SK-N-SH (cell line): ENCODE data around the gene CCDC71. TPM values are rescaled to one million over a fixed set of nuclear protein-coding genes. Genes with fewer than 3 reads are reported as not detected.
A peak's percentile ranks its signal among the peaks of the same experiment; 100 is the strongest.

Experiments
- CTCF ChIA-PET: fragments of 300-600, 350-600 bp; formaldehyde crosslinking; extraction: SDS; loops from one replicate; lab custom pipeline; 2021; lab: Yijun Ruan, JAX
- POLR2A ChIA-PET: fragments of 350-600 bp; sonication (Branson Sonifier 250); formaldehyde crosslinking; extraction: SDS; loops from one replicate; lab custom pipeline; 2020; ENCODE audit warnings: antibody characterized with exemption, inconsistent platforms; lab: Yijun Ruan, JAX
- DNase-seq: peaks from one replicate; pipeline ENCODE4 v3.0.0; 2012
- H2AFZ ChIP-seq: fragments of 200-600 bp; sonication (generic); 2 replicates; pipeline ENCODE4 v1.8.1; 2016; ENCODE audit warnings: antibody characterized with exemption, mild to moderate bottlenecking, low read depth
- H3F3A ChIP-seq: fragments of 200-600 bp; sonication (generic); replicated peaks from 2 replicates; pipeline ENCODE3; 2016; ENCODE audit warnings: antibody characterized with exemption, mild to moderate bottlenecking; ENCODE audit not compliant: insufficient read depth
- H3K27ac ChIP-seq, 2 experiments: fragments of 200-500 bp in 1 of 2; fragments of 200-600 bp in 1 of 2; sonication (Bioruptor generic) in 1 of 2; sonication (generic), shearing (Covaris generic) in 1 of 2; 2 replicates each; pipeline versions ENCODE4 v1.5.1 to v1.6.1; 2014 to 2016; ENCODE audit warnings: low read depth in 2 of 2, inconsistent platforms in 1 of 2, low read length in 1 of 2, mild to moderate bottlenecking in 1 of 2, mixed read lengths in 1 of 2
- H3K27me3 ChIP-seq: fragments of 200-600 bp; sonication (generic), shearing (Covaris generic); 2 replicates; pipeline ENCODE4 v1.6.1; 2016; ENCODE audit warnings: mixed run types; ENCODE audit not compliant: insufficient read depth
- H3K36me3 ChIP-seq, 2 experiments: fragments of 200-500 bp in 1 of 2; fragments of 200-600 bp in 1 of 2; sonication (Bioruptor generic) in 1 of 2; sonication (generic) in 1 of 2; replicated peaks in 1 of 2; 2 replicates each; pipeline versions ENCODE3 to v1.5.1; 2014 to 2016; ENCODE audit warnings: low read length in 1 of 2, mild to moderate bottlenecking in 1 of 2; ENCODE audit not compliant: insufficient read depth in 2 of 2, control insufficient read depth in 1 of 2
- H3K4me1 ChIP-seq, 2 experiments: fragments of 200-500 bp in 1 of 2; fragments of 200-600 bp in 1 of 2; sonication (Bioruptor generic) in 1 of 2; sonication (generic), shearing (Covaris generic) in 1 of 2; 2 replicates each; pipeline versions ENCODE4 v1.5.1 to v1.6.1; 2014 to 2016; ENCODE audit warnings: low read depth in 1 of 2, low read length in 1 of 2, mixed run types in 1 of 2; ENCODE audit not compliant: insufficient read depth in 2 of 2, control insufficient read depth in 1 of 2
- H3K4me2 ChIP-seq: fragments of 200-600 bp; sonication (generic), shearing (Covaris generic); 2 replicates; pipeline ENCODE4 v1.6.1; 2017; ENCODE audit warnings: mixed run types
- H3K4me3 ChIP-seq, 2 experiments: fragments of 200-500 bp in 1 of 2; fragments of 200-600 bp in 1 of 2; sonication (Bioruptor generic) in 1 of 2; sonication (generic), shearing (Covaris generic) in 1 of 2; 2 replicates each; pipeline versions ENCODE4 v1.5.1 to v1.8.1; 2014 to 2016; ENCODE audit warnings: low read depth in 2 of 2, inconsistent platforms in 1 of 2, low read length in 1 of 2, mild to moderate bottlenecking in 1 of 2, mixed read lengths in 1 of 2, moderate library complexity in 1 of 2
- H3K79me2 ChIP-seq: fragments of 200-600 bp; sonication (generic); 2 replicates; pipeline ENCODE4 v1.8.1; 2017; ENCODE audit warnings: mild to moderate bottlenecking; ENCODE audit not compliant: insufficient read depth
- H3K9ac ChIP-seq: fragments of 200-600 bp; sonication (generic); 2 replicates; pipeline ENCODE4 v1.6.1; 2017; ENCODE audit warnings: mixed run types
- H3K9me2 ChIP-seq: fragments of 200-600 bp; sonication (generic); 2 replicates; pipeline ENCODE4 v1.6.1; 2017; ENCODE audit warnings: mixed run types
- H3K9me3 ChIP-seq: fragments of 200-600 bp; sonication (generic); 2 replicates; pipeline ENCODE4 v1.6.1; 2017; ENCODE audit warnings: mixed run types, mild to moderate bottlenecking, moderate library complexity
- H4K20me1 ChIP-seq: fragments of 200-600 bp; sonication (generic); 2 replicates; pipeline ENCODE4 v1.6.1; 2017; ENCODE audit warnings: mild to moderate bottlenecking, mixed run types; ENCODE audit not compliant: insufficient read depth
- CHD2 ChIP-seq: fragments of 150-350 bp; IDR thresholded peaks from 2 replicates; pipeline ENCODE4 v1.6.1; 2018; ENCODE audit warnings: low read length; ENCODE audit not compliant: partially characterized antibody
- CTCF ChIP-seq: fragments of 200-600 bp; sonication (generic); IDR thresholded peaks from 2 replicates; pipeline ENCODE4 v1.6.1; 2017; ENCODE audit warnings: antibody characterized with exemption, mild to moderate bottlenecking, moderate library complexity
- ELF1 ChIP-seq: IDR thresholded peaks from 2 replicates; pipeline ENCODE4 v1.4.0; 2012
- GABPA ChIP-seq: IDR thresholded peaks from 2 replicates; pipeline ENCODE4 v1.4.0; 2012; ENCODE audit warnings: low read depth, mild to moderate bottlenecking
- MXI1 ChIP-seq: IDR thresholded peaks from 2 replicates; pipeline ENCODE4 v1.6.1; 2012; ENCODE audit warnings: mild to moderate bottlenecking, low read depth, low read length, improper control_type of control experiment
- RAD21 ChIP-seq: IDR thresholded peaks from 2 replicates; pipeline ENCODE4 v1.6.1; 2012; ENCODE audit warnings: mild to moderate bottlenecking, low read length
- REST ChIP-seq: IDR thresholded peaks from 2 replicates; pipeline ENCODE4 v1.6.1; 2012; ENCODE audit warnings: mild to moderate bottlenecking, low read depth, low read length, moderate library complexity
- RXRA ChIP-seq: IDR thresholded peaks from 2 replicates; pipeline ENCODE4 v1.4.0; 2012; ENCODE audit warnings: low read depth, mild to moderate bottlenecking, borderline replicate concordance
- SMC3 ChIP-seq: IDR thresholded peaks from 2 replicates; pipeline ENCODE4 v1.6.1; 2012; ENCODE audit warnings: low read depth, low read length, improper control_type of control experiment
- TAF1 ChIP-seq: IDR thresholded peaks from 2 replicates; pipeline ENCODE4 v1.6.1; 2012; ENCODE audit warnings: low read depth, mild to moderate bottlenecking, low read length, moderate library complexity, borderline replicate concordance
- TEAD4 ChIP-seq: IDR thresholded peaks from 2 replicates; pipeline ENCODE4 v1.4.0; 2012; ENCODE audit warnings: mild to moderate bottlenecking, borderline replicate concordance; ENCODE audit not compliant: insufficient read depth
- ZBTB33 ChIP-seq: IDR thresholded peaks from 2 replicates; pipeline ENCODE4 v1.4.0; 2012; ENCODE audit warnings: low read depth, borderline replicate concordance
- WGBS: methylation state at CpG from one replicate; pipeline ENCODE4 v1.1.6; 2017; ENCODE audit warnings: low lambda C conversion rate; 5-methylcytosine and 5-hydroxymethylcytosine counted together
- polyA plus RNA-seq, 3 experiments: library from polyadenylated mRNA; depleted of rRNA; stranded (reverse); fragments of >200 nt; gene quantifications; 2 replicates each; pipeline ENCODE4 v1.2.3, GENCODE V29; 2012

The CCDC71 gene
- polyA plus RNA-seq, 1 of the 3 experiments (the other 2 are of a cell fraction) = 40.9 TPM

GRCh38 chr3:49120438-49121131 is 45.5 kb downstream of the CCDC71 start, which contains the start of gene USP19 (continued):
- TF ChIP-seq CTCF (no peak), GABPA (peak; percentile 97)

- Histone ChIP-seq H3K27me3 (no peaks in the 10 kb centered on the region), H2AFZ (peak overlapping the region; percentile 24; the same call in 1 of the 2 replicates)
Observed at GRCh38 chr3:49120096-49120437, 46.1 kb downstream of the CCDC71 start.

More at GRCh38 chr3:49120096-49120437, 46.1 kb downstream of the CCDC71 start:
- POLR2A ChIA-PET = interaction anchor here (0.6 to 4.0 kb wide), 6 partner anchors 11 to 113 kb away, joined by 4 to 25 read pairs (median 9); partner anchors contain the start of genes LAMB2, NDUFAF3, QARS1 and QRICH1
- peaks cover 33 to 72% of the 10 kb centered on the region in 2 experiments for H3K36me3 ChIP-seq
- peaks cover 31% of the 10 kb centered on the region for H3K79me2 ChIP-seq
- H3K4me1 ChIP-seq = peaks cover 7 to 19% of the 10 kb centered on the region in 2 experiments; a peak in 2 of 4 replicates
- CTCF ChIA-PET = interaction anchor here (0.8 to 4.0 kb wide), 3 partner anchors 11 to 38 kb away, joined by 3 to 26 read pairs (median 6); partner anchors contain the start of genes LAMB2 and QRICH1
- no peaks in the 10 kb centered on the region for H3K9me2 ChIP-seq
- H4K20me1 ChIP-seq = no peaks in the 10 kb centered on the region
- DNase-seq = no peak
- peak overlapping the region; percentile 100 for H3K4me2 ChIP-seq
- peak overlapping the region; percentile 96 to 98 for H3K27ac ChIP-seq
- peak overlapping the region; percentile 95 to 100 for H3K4me3 ChIP-seq
- peak overlapping the region; percentile 89 for H3K9ac ChIP-seq
- 0% methylated on average over 1 of the region's 9 CpGs for WGBS
- TF ChIP-seq MXI1 = no peak
- no peak for TF ChIP-seq GABPA
- TF ChIP-seq ELF1 = no peak
- no peak for TF ChIP-seq RAD21
- TF ChIP-seq ZBTB33 = no peak
- TF ChIP-seq REST = no peak
- TF ChIP-seq CHD2 = no peak
- no peak for TF ChIP-seq RXRA
- TF ChIP-seq TEAD4 = no peak
- TF ChIP-seq TAF1 = no peak
- TF ChIP-seq SMC3 = no peak
- no peaks in the 10 kb centered on the region for H3K9me3 ChIP-seq
- peaks cover 36% of the 10 kb centered on the region for H3F3A ChIP-seq
